GM19099 (cell line): Measurements from ENCODE around the gene ZNF366.

Source experiments
- POLR2A ChIP-seq: IDR thresholded peaks from 3 replicates; pipeline ENCODE4 v1.6.1; 2011; ENCODE audit warnings: low read depth; ENCODE audit not compliant: insufficient read length; ENCODE audit errors: extremely low read depth

ZNF366 gene

DNA sequence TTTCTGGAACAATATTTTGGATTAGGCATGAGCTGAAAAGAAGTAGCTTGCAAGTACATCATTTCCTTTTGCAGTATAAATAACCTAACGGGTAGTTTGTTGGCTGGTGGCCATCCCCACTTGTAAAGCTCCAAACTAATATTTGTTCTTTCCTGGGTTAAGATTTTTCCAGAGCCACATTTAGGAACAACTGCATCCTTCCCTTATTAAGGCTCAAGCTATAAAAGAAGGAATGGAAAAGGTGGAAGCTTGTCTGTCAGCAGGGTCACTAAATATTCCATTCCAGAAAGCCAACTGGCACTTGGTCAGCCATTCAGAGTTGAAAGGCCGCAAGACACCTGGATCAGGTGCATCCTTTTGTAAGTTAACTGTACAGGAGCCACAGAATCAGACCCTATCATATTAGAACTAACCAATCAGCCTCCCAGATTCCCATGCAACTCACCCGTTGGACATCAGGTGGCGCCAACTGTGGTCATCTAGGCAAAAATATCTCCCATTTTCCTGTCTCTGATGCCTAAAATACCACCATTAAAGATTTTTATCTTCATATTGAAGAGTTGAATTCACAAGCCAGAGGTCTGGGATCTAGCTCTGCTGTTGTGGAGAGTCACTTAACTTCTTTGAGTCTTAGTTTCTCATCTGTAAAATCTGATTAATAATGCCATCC, 104.1 kb downstream of the ZNF366 start:
- TF ChIP-seq POLR2A: no peak

DNA sequence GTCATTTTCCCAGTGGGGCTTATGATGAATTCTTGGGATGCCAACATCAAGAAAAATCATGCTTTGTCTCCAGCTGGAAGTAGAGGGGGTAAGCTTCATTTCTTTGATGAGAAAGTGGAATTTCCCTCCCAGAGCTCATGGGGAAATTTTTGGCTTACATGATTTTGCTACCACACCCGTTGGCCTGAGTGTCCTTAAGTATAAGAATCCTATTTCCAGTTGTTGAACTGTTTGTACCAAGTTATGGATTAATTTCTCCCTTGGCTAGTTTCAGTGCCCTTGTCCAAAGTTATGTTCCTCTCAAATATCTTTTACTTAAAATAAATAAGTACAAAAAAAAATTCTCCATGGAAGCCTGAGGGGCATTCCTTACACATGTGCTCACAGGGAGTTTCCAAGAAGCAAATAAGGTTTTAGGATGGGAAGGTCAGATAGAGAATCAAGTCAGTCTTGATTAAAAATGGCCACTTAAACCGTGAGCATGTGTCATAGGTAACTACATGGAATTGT, 104.8 kb downstream of the ZNF366 start:
- no peak for TF ChIP-seq POLR2A

DNA sequence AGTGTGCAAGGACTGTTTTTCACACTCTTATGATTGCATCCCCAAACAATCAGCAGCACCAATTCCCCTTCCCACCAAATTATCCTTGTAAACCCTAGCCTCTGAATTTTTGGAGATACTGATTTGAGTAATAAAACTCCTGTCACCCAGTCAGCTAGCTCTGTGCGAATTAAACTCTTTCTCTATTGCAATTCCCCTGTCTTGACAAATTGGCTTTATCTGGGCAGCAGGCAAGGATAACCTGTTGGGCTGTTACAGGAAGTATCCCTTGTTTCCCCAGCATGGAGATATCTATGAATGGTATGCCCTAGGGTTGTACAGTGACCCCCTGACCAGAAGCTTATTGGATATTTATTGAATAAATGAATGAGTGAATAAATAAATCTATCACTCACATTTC, 106.3 kb downstream of the ZNF366 start:
- no peak for TF ChIP-seq POLR2A

DNA sequence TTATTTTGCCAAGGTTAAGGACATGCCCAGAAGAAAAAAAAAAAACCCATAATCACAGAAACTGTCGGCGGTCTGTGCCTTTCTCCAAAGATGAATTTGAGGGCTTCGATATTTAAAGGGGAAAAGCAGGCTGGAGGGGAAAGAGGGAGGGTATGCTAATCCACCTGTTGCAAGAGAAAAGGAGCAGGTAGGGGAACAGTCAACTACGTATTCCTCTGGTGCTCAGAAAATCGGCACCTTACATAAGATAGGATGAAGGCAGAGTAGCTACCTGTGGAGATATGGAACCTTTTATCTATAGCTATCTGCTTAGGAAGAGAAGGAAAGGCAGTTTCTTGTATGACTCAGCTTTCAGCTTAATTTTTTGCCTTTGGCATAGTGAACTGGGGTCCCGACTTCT, 109.4 kb downstream of the ZNF366 start:
- no peak for TF ChIP-seq POLR2A

DNA sequence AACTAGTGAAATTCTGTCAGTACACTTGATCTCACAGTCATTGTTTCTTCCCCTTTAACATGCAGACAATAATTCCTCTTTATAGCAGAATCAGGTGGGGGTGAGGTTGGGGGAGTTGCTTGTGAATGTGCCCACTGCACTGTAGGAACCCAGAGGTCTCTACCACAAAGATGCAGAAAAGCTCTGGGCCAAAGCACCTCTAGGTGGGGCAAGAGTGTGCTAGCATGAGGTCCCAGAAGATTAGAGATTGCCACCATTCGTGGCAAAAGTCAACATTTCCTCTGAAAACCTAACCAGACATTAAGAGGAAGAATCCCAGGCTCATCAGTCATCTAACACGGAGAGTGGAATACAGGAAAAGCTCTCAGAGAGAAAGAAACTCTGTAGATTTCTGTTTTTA, 112.5 kb downstream of the ZNF366 start:
- TF ChIP-seq POLR2A: no peak

GRCh38 chr5:72393052-72393451, 114.2 kb downstream of the ZNF366 start:
- no peak for TF ChIP-seq POLR2A
